Nucleus accumbens (tissue), 56 donors: ENCODE measurements around the gene ART5.
"Not testable (repeated sequence)": the region's sequence is repeated elsewhere in the genome, so short reads cannot be mapped to it uniquely, and the experiment has no call there.

Experiments used
- DNase-seq, 56 donors: peaks; one replicate each; lab custom pipeline; 2025; lab: John Stamatoyannopoulos, UW

Gene ART5

DNA sequence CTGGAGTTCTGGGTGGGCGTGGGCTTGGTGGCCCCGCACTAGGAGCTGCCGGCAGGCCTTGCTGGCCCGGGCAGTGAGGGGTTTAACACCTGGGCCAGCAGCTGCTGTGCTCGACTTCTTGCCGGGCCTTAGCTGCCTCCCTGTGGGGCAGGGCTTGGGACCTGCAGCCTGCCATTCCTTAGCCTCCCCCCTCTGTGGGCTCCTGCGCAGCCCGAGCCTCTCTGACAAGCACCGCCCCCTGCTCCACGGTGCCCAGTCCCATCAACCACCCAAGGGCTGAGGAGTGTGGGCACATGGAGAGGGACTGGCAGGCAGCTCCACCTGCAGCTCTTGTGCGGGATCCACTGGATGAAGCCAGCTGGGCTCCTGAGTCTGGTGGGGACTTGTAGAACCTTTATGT is 53.0 kb downstream of the ART5 start:
- not testable (repeated sequence) for DNase-seq
